Prostate gland (tissue), 2 donors: Measurements from ENCODE around the gene ARHGAP24. TPM values are rescaled to one million over a fixed set of nuclear protein-coding genes. Genes with fewer than 3 reads are reported as not detected.

Experiments
- DNase-seq: peaks from one replicate; pipeline ENCODE4 v3.0.0-alpha.2; 2019; ENCODE audit warnings: low spot score
- H3K27ac ChIP-seq, 2 donors: fragments of 200-600 bp; sonication (generic); 2 replicates each; pipeline ENCODE4 v1.5.1; 2017 to 2019
- H3K27me3 ChIP-seq: fragments of 200-600 bp; sonication (generic); replicated peaks from 2 replicates; pipeline ENCODE4 v1.5.1; 2019; ENCODE audit not compliant: insufficient read depth
- H3K36me3 ChIP-seq, 2 donors: fragments of 200-600 bp; sonication (generic); 1 replicate in 1 of 2; 2 replicates in 1 of 2; pipeline versions ENCODE4 v1.5.1 to v1.8.1; 2017 to 2019
- H3K4me1 ChIP-seq: fragments of 200-600 bp; sonication (generic); replicated peaks from 2 replicates; pipeline ENCODE4 v1.5.1; 2019
- H3K4me3 ChIP-seq, 2 donors: fragments of 200-600 bp; sonication (generic); 2 replicates each; pipeline ENCODE4 v1.5.1; 2017 to 2019
- H3K9me3 ChIP-seq: fragments of 200-600 bp; sonication (generic); 2 replicates; pipeline ENCODE4 v1.5.1; 2017
- POLR2A ChIP-seq: fragments of 450-650 bp; IDR thresholded peaks from one replicate; pipeline ENCODE4 v1.6.1; 2016; ENCODE audit warnings: antibody characterized with exemption, mild to moderate bottlenecking
- POLR2AphosphoS5 ChIP-seq: sonication (generic); formaldehyde crosslinking; IDR thresholded peaks from one replicate; pipeline ENCODE4 v1.6.1; 2017; ENCODE audit warnings: antibody characterized with exemption
- WGBS: methylation state at CpG from one replicate; pipeline ENCODE4 v1.1.5; 2018; 5-methylcytosine and 5-hydroxymethylcytosine counted together
- intact Hi-C: fragments of 100-400 bp; cut with DNase I; formaldehyde crosslinking; loops from one replicate; pipeline ENCODE4 v1.14.2; 2022
- total RNA-seq, 2 donors: library from RNA; depleted of rRNA; stranded (reverse); fragments of >200 nt; gene quantifications; one replicate each; pipeline ENCODE4 v1.1.0, GENCODE V29; 2016
- TF ChIP-seq, protein P1 (sequence below), 4 experiments: fragments of 200-600 bp in 2 of 4; fragments of 450-650 bp in 2 of 4; sonication (generic) in 2 of 4; IDR thresholded peaks; 1 replicate in 3 of 4; 2 replicates in 1 of 4; pipeline ENCODE4 v1.5.1; 2016 to 2019; ENCODE audit warnings: antibody characterized with exemption in 4 of 4, mild to moderate bottlenecking in 2 of 4, moderate library complexity in 2 of 4

The ARHGAP24 gene
- total RNA-seq, 2 donors from 2014 or later = 6.7 to 7.4 TPM

- H3K4me1 ChIP-seq = no peaks in the 10 kb centered on the region
- no peaks in the 10 kb centered on the region for H3K27me3 ChIP-seq
- no peaks in the 10 kb centered on the region for H3K9me3 ChIP-seq
- intact Hi-C loops = loop anchor here (2.0 to 10.0 kb wide), 2 partner anchors 601 to 663 kb away; no protein-coding TSS in a partner anchor
- H3K27ac ChIP-seq = no peak overlapping the region
- DNase-seq = peak; percentile 58
- no peak overlapping the region for H3K4me3 ChIP-seq
- 24% methylated on average over 3 of the region's 3 CpGs for WGBS
- no peaks in the 10 kb centered on the region for H3K36me3 ChIP-seq
- no peak for TF ChIP-seq POLR2AphosphoS5
- TF ChIP-seq, protein P1, sequence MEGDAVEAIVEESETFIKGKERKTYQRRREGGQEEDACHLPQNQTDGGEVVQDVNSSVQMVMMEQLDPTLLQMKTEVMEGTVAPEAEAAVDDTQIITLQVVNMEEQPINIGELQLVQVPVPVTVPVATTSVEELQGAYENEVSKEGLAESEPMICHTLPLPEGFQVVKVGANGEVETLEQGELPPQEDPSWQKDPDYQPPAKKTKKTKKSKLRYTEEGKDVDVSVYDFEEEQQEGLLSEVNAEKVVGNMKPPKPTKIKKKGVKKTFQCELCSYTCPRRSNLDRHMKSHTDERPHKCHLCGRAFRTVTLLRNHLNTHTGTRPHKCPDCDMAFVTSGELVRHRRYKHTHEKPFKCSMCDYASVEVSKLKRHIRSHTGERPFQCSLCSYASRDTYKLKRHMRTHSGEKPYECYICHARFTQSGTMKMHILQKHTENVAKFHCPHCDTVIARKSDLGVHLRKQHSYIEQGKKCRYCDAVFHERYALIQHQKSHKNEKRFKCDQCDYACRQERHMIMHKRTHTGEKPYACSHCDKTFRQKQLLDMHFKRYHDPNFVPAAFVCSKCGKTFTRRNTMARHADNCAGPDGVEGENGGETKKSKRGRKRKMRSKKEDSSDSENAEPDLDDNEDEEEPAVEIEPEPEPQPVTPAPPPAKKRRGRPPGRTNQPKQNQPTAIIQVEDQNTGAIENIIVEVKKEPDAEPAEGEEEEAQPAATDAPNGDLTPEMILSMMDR (IDR thresholded peaks at IDR 0.05) = peak; percentile 53 to 84 (median 78)
- no peak for TF ChIP-seq POLR2A
These were observed 273.0 kb downstream of the ARHGAP24 start for GRCh38 chr4:85747882-85748491.

DNA sequence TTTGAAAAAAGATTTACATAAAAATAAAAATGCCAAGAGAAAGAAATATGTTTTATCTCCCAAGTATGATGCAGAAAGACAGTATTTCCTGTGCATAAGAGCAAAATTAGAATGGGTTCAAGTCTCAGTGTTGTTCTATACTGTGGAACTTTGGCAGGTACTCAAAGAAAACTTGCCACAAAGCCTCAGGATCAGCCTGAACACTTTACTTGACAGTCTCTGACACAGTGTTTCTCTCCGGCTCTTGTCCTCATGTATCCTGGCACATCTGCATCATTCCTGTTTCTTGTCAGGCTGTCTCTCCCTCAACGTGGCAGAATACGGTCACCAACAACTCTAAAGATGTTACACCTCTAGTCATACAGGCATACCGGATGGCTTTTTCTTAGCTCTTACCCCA is 273.7 kb downstream of the ARHGAP24 start:
- intact Hi-C loops = loop anchor here (2.0 to 10.0 kb wide), 2 partner anchors 602 to 664 kb away; no protein-coding TSS in a partner anchor
- TF ChIP-seq, protein P1 (IDR thresholded peaks at IDR 0.05) = no peak
- TF ChIP-seq POLR2A = no peak
- no peak for TF ChIP-seq POLR2AphosphoS5
- H3K9me3 ChIP-seq = no peaks in the 10 kb centered on the region
- H3K27ac ChIP-seq = no peak overlapping the region
- DNase-seq = no peak
- H3K4me3 ChIP-seq = no peak overlapping the region
- no peaks in the 10 kb centered on the region for H3K27me3 ChIP-seq
- H3K4me1 ChIP-seq = no peaks in the 10 kb centered on the region
- H3K36me3 ChIP-seq = no peaks in the 10 kb centered on the region
- WGBS = 56% methylated on average over 4 of the region's 4 CpGs

GRCh38 chr4:85751866-85752265 is 276.9 kb downstream of the ARHGAP24 start:
- no peak for TF ChIP-seq POLR2AphosphoS5
- TF ChIP-seq POLR2A = no peak
- TF ChIP-seq, protein P1 (IDR thresholded peaks at IDR 0.05) = no peak
- H3K36me3 ChIP-seq = no peaks in the 10 kb centered on the region
- WGBS = 66% methylated on average over 2 of the region's 2 CpGs
- intact Hi-C loops = no loop called here
- H3K27ac ChIP-seq = no peak overlapping the region
- no peaks in the 10 kb centered on the region for H3K27me3 ChIP-seq
- H3K4me1 ChIP-seq = no peaks in the 10 kb centered on the region
- no peak for DNase-seq
- H3K9me3 ChIP-seq = no peaks in the 10 kb centered on the region
- no peak overlapping the region for H3K4me3 ChIP-seq

- no peaks in the 10 kb centered on the region for H3K27me3 ChIP-seq
- no peak for DNase-seq
- H3K4me3 ChIP-seq = no peak overlapping the region
- no peaks in the 10 kb centered on the region for H3K4me1 ChIP-seq
- no peak overlapping the region for H3K27ac ChIP-seq
- H3K36me3 ChIP-seq = no peaks in the 10 kb centered on the region
- 96% methylated on average over 4 of the region's 4 CpGs for WGBS
- TF ChIP-seq POLR2A (no peak), POLR2AphosphoS5 (no peak)
- TF ChIP-seq, protein P1 (IDR thresholded peaks at IDR 0.05) = no peak
- intact Hi-C loops = loop anchor here (5.0 kb wide), 1 partner anchor 212 kb away; no protein-coding TSS in a partner anchor
- no peaks in the 10 kb centered on the region for H3K9me3 ChIP-seq
These were observed 280.3 kb downstream of the ARHGAP24 start for GRCh38 chr4:85755285-85755684.

GRCh38 chr4:85756938-85757337 is 282.0 kb downstream of the ARHGAP24 start:
- DNase-seq = no peak
- no peaks in the 10 kb centered on the region for H3K9me3 ChIP-seq
- TF ChIP-seq, protein P1 (IDR thresholded peaks at IDR 0.05) = peak in 2 of 4 experiments; percentile 24 to 32
- no peak for TF ChIP-seq POLR2A
- 83% methylated on average over 3 of the region's 3 CpGs for WGBS
- H3K27me3 ChIP-seq = no peaks in the 10 kb centered on the region
- intact Hi-C loops = loop anchor here (5.0 kb wide), 1 partner anchor 210 kb away; no protein-coding TSS in a partner anchor
- no peak overlapping the region for H3K4me3 ChIP-seq
- H3K4me1 ChIP-seq = no peaks in the 10 kb centered on the region
- no peak overlapping the region for H3K27ac ChIP-seq
- H3K36me3 ChIP-seq = no peaks in the 10 kb centered on the region
